NCI-H2196 (cell line): Measurements from ENCODE around the gene LILRB3.
"Not testable (repeated sequence)": the region's sequence is repeated elsewhere in the genome, so short reads cannot be mapped to it uniquely, and the experiment has no call there.

Experiments used
- DNase-seq: peaks from one replicate; lab custom pipeline; 2025; ENCODE audit not compliant: unreplicated experiment; lab: John Stamatoyannopoulos, UW

LILRB3 gene

GRCh38 chr19:54222474-54223276 is at the start of gene LILRB3:
Gene LILRB3 (minus strand): TSS chr19:54223007. CDS start chr19:54222976, 31 bp downstream.
- not testable (repeated sequence) for DNase-seq

- not testable (repeated sequence) for DNase-seq
Measured at GRCh38 chr19:54272181-54272580, 49.4 kb upstream of the LILRB3 start.

GRCh38 chr19:54271587-54271986 is 48.8 kb upstream of the LILRB3 start:
- not testable (repeated sequence) for DNase-seq

- no peak for DNase-seq
Measured at GRCh38 chr19:54271106-54271505, 48.3 kb upstream of the LILRB3 start.

- DNase-seq, result no peak
Measured at GRCh38 chr19:54268936-54269335, 46.1 kb upstream of the LILRB3 start.

- DNase-seq, result peak; percentile 69
Measured at GRCh38 chr19:54266133-54266532, 43.3 kb upstream of the LILRB3 start.

- DNase-seq, result no peak
Measured at GRCh38 chr19:54262470-54262869, 39.7 kb upstream of the LILRB3 start.

- no peak for DNase-seq
Measured at GRCh38 chr19:54262066-54262465, 39.3 kb upstream of the LILRB3 start.

- no peak for DNase-seq
Measured at GRCh38 chr19:54257116-54257480, 34.3 kb upstream of the LILRB3 start, which contains the start of gene LILRB5. Gene LILRB5 (minus strand): TSS chr19:54257273. CDS start chr19:54257193, 80 bp downstream.

GRCh38 chr19:54256250-54257115 is 33.7 kb upstream of the LILRB3 start:
- DNase-seq, result no peak

GRCh38 chr19:54255105-54255775 is 32.4 kb upstream of the LILRB3 start:
- DNase-seq, result no peak

GRCh38 chr19:54254195-54254906 is 31.5 kb upstream of the LILRB3 start:
- no peak for DNase-seq

- no peak for DNase-seq
Measured at GRCh38 chr19:54253331-54254194, 30.8 kb upstream of the LILRB3 start.

GRCh38 chr19:54252845-54253244 is 30.0 kb upstream of the LILRB3 start:
- no peak for DNase-seq

GRCh38 chr19:54252243-54252642 is 29.4 kb upstream of the LILRB3 start:
- DNase-seq, result no peak

- no peak for DNase-seq
Measured at GRCh38 chr19:54248016-54248601, 25.3 kb upstream of the LILRB3 start.

- no peak for DNase-seq
Measured at GRCh38 chr19:54247106-54247930, 24.5 kb upstream of the LILRB3 start.

- no peak for DNase-seq
Measured at GRCh38 chr19:54245936-54246335, 23.1 kb upstream of the LILRB3 start.

GRCh38 chr19:54243809-54244208 is 21.0 kb upstream of the LILRB3 start:
- DNase-seq, result not testable (repeated sequence)
